GM12878 (cell line): ENCODE results near the gene MAP1A. TPM values are rescaled to one million over a fixed set of nuclear protein-coding genes. Genes with fewer than 3 reads are reported as not detected.

Experiments used
- BACH1 ChIP-seq: fragments of 450-650 bp; IDR thresholded peaks from 2 replicates; pipeline ENCODE4 v1.6.1; 2017; ENCODE audit warnings: mild to moderate bottlenecking, borderline replicate concordance
- BCL11A ChIP-seq: IDR thresholded peaks from 2 replicates; pipeline ENCODE4 v1.6.1; 2011; ENCODE audit warnings: low read depth, low read length
- BHLHE40 ChIP-seq, 2 experiments: fragments of 450-650 bp in 1 of 2; IDR thresholded peaks; 2 replicates each; pipeline ENCODE4 v1.6.1; 2011 to 2017; ENCODE audit warnings: low read depth in 2 of 2, borderline replicate concordance in 1 of 2, improper control_type of control experiment in 1 of 2, low read length in 1 of 2, mild to moderate bottlenecking in 1 of 2
- HDAC2 ChIP-seq: fragments of 200-600 bp; sonication (generic); IDR thresholded peaks from 2 replicates; pipeline ENCODE4 v1.6.1; 2017
- HDGF ChIP-seq: fragments of 450-650 bp; IDR thresholded peaks from 2 replicates; pipeline ENCODE4 v1.6.1; 2016; ENCODE audit warnings: antibody characterized with exemption
- LARP7 ChIP-seq: fragments of 450-650 bp; IDR thresholded peaks from 2 replicates; pipeline ENCODE4 v1.6.1; 2017; ENCODE audit warnings: mild to moderate bottlenecking
- NFXL1 ChIP-seq: fragments of 450-650 bp; IDR thresholded peaks from 2 replicates; pipeline ENCODE4 v1.6.1; 2017; ENCODE audit warnings: antibody characterized with exemption, mild to moderate bottlenecking, borderline replicate concordance
- NFYB ChIP-seq: IDR thresholded peaks from 2 replicates; pipeline ENCODE4 v1.6.1; 2011; ENCODE audit warnings: low read depth, mild to moderate bottlenecking, low read length, improper control_type of control experiment, moderate library complexity; ENCODE audit not compliant: insufficient read depth
- PAX8 ChIP-seq: fragments of 450-650 bp; IDR thresholded peaks from 2 replicates; pipeline ENCODE4 v1.6.1; 2017; ENCODE audit warnings: mild to moderate bottlenecking, moderate library complexity
- POLR2AphosphoS5 ChIP-seq: IDR thresholded peaks from 2 replicates; pipeline ENCODE4 v1.6.1; 2011; ENCODE audit warnings: mild to moderate bottlenecking, low read length, inconsistent platforms
- RBBP5 ChIP-seq: fragments of 200-600 bp; sonication (generic); conservative IDR thresholded peaks from 2 replicates; pipeline ENCODE4 v1.6.1; 2016
- RCOR1 ChIP-seq: conservative IDR thresholded peaks from 2 replicates; pipeline ENCODE4 v1.6.1; 2012; ENCODE audit warnings: low read depth, low read length, improper control_type of control experiment
- RFX5 ChIP-seq: IDR thresholded peaks from 2 replicates; pipeline ENCODE4 v1.6.1; 2011; ENCODE audit warnings: low read depth, low read length, improper control_type of control experiment
- SIN3A ChIP-seq: IDR thresholded peaks from 2 replicates; pipeline ENCODE4 v1.6.1; 2012; ENCODE audit warnings: low read depth, low read length, improper control_type of control experiment
- SMC3 ChIP-seq: IDR thresholded peaks from 2 replicates; pipeline ENCODE4 v1.6.1; 2011; ENCODE audit warnings: low read length, improper control_type of control experiment, borderline replicate concordance
- SPI1 ChIP-seq: IDR thresholded peaks from 2 replicates; pipeline ENCODE4 v1.6.1; 2011; ENCODE audit warnings: low read depth, mild to moderate bottlenecking, low read length, moderate library complexity, borderline replicate concordance; ENCODE audit not compliant: insufficient read depth
- TAF1 ChIP-seq: IDR thresholded peaks from 2 replicates; pipeline ENCODE4 v1.6.1; 2011; ENCODE audit warnings: mild to moderate bottlenecking, low read depth, low read length, borderline replicate concordance
- TCF12 ChIP-seq: IDR thresholded peaks from 2 replicates; pipeline ENCODE4 v1.6.1; 2011; ENCODE audit warnings: low read depth, mild to moderate bottlenecking, low read length
- TCF7 ChIP-seq: IDR thresholded peaks from 2 replicates; pipeline ENCODE4 v1.6.1; 2014; ENCODE audit warnings: antibody characterized with exemption, borderline replicate concordance
- polyA plus RNA-seq, 11 experiments: library from polyadenylated mRNA; depleted of rRNA in 4 of 11; unstranded in 6 of 11; stranded (reverse) in 5 of 11; fragments of >200 nt; fragmentation: Nextera tagmentation in 4 of 11; fragmentation: Illumina TruSeq in 1 of 11; extraction: Ambion mirVana in 4 of 11; extraction: Trizol in 1 of 11; gene quantifications; 1 replicate in 1 of 11; 2 replicates in 10 of 11; pipeline versions ENCODE4 v1.2.1 to v1.2.3, GENCODE V29; 2011 to 2016; ENCODE audit warnings: inconsistent platforms in 2 of 11, missing spikeins in 2 of 11, low read depth in 1 of 11
- total RNA-seq, 4 experiments: library from RNA; depleted of rRNA in 3 of 4; stranded (reverse); fragments of >200 nt in 3 of 4; fragmentation: Illumina TruSeq in 1 of 4; extraction: Trizol in 1 of 4; gene quantifications; 2 replicates each; pipeline versions ENCODE4 v1.2.1 to v1.2.3, GENCODE V29; 2013 to 2021
- TF ChIP-seq, protein P1 (sequence below): fragments of 450-650 bp; IDR thresholded peaks from 2 replicates; pipeline ENCODE4 v1.6.1; 2016; ENCODE audit warnings: mild to moderate bottlenecking, moderate library complexity, borderline replicate concordance
- TF ChIP-seq, protein P2 (sequence below): IDR thresholded peaks from 2 replicates; pipeline ENCODE4 v1.6.1; 2011; ENCODE audit warnings: mild to moderate bottlenecking, low read depth, low read length, moderate library complexity; ENCODE audit not compliant: insufficient replicate concordance
- TF ChIP-seq, protein P3 (sequence below): IDR thresholded peaks from 2 replicates; pipeline ENCODE4 v1.6.1; 2011; ENCODE audit warnings: low read depth, mild to moderate bottlenecking, low read length, moderate library complexity, borderline replicate concordance; ENCODE audit errors: extremely low read depth
- TF ChIP-seq, protein P4 (sequence below), 3 experiments: IDR thresholded peaks in 2 of 3; conservative IDR thresholded peaks in 1 of 3; 2 replicates each; pipeline ENCODE4 v1.5.1; 2011; ENCODE audit warnings: low read depth in 3 of 3, low read length in 3 of 3, mild to moderate bottlenecking in 3 of 3, control low read depth in 2 of 3, moderate library complexity in 2 of 3, inconsistent platforms in 1 of 3, mixed read lengths in 1 of 3; ENCODE audit not compliant: control insufficient read depth in 2 of 3, insufficient read depth in 1 of 3; ENCODE audit errors: extremely low read depth in 1 of 3

MAP1A gene
- total and polyA plus RNA-seq, 10 of the 15 experiments (the other 5 are each of a cell fraction or from before 2014, with no cell fraction given) = under 0.01 to 0.10 (median 0.05) TPM

DNA sequence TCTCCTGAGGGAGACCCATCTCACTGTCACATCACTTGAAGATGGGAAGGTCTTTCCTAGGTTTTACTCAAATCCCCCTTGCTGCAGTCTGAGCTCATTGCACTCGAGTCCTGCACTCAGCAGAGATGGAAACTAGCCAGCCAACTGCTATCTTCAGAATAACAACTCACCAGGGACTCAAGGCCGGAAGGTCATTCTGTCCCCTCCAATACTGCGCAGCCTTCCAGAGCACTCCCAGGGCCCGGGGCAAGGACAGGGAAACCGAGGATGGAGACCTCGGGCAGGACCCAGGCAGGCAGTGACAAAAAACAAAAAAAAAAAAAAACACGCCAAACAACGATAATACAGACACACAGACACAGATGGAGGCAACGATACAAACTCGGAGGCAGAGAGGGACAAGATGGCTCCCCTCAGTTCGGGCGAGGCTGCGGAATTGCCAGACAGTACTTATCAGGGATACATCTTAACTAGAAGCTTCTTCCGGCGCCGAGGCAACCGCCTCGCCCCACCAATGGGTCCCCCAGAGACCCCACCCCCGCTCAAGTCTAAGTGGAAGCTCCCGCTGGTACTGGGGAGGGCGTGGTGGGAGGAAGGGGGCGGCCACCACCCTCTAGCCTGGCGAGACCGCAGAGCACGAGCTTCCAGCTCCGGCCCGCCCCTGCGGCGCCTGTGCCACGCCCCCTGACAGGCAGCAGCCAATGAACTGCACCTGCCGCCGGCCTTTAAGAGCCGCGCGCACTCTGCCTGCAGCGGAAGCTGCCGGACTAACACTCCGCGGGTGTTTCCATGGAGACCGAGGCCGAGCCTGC lies 7.0 kb upstream of the MAP1A start (continued):
- TF ChIP-seq, protein P1, sequence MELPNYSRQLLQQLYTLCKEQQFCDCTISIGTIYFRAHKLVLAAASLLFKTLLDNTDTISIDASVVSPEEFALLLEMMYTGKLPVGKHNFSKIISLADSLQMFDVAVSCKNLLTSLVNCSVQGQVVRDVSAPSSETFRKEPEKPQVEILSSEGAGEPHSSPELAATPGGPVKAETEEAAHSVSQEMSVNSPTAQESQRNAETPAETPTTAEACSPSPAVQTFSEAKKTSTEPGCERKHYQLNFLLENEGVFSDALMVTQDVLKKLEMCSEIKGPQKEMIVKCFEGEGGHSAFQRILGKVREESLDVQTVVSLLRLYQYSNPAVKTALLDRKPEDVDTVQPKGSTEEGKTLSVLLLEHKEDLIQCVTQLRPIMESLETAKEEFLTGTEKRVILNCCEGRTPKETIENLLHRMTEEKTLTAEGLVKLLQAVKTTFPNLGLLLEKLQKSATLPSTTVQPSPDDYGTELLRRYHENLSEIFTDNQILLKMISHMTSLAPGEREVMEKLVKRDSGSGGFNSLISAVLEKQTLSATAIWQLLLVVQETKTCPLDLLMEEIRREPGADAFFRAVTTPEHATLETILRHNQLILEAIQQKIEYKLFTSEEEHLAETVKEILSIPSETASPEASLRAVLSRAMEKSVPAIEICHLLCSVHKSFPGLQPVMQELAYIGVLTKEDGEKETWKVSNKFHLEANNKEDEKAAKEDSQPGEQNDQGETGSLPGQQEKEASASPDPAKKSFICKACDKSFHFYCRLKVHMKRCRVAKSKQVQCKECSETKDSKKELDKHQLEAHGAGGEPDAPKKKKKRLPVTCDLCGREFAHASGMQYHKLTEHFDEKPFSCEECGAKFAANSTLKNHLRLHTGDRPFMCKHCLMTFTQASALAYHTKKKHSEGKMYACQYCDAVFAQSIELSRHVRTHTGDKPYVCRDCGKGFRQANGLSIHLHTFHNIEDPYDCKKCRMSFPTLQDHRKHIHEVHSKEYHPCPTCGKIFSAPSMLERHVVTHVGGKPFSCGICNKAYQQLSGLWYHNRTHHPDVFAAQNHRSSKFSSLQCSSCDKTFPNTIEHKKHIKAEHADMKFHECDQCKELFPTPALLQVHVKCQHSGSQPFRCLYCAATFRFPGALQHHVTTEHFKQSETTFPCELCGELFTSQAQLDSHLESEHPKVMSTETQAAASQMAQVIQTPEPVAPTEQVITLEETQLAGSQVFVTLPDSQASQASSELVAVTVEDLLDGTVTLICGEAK = peak; percentile 80; the same call in 1 of the 2 replicates
- TF ChIP-seq NFXL1 (no peak), BHLHE40 (IDR thresholded peaks at IDR 0.05; ENCODE audit: borderline replicate concordance in 1 of 2, low read depth in 2 of 2, low read length in 1 of 2) (peak; percentile 95 to 98), POLR2AphosphoS5 (peak; percentile 54; the same call in 1 of the 2 replicates), SPI1 (peak; percentile 27; the same call in 1 of the 2 replicates), LARP7 (no peak), TCF7 (no peak), NFYB (peak; percentile 97), TAF1 (peak; percentile 30; the same call in 1 of the 2 replicates), BCL11A (no peak), PAX8 (no peak), TCF12 (0 out of 2 replicates have a peak, but pooled peaks have one; percentile 13), HDGF (peak; percentile 63; the same call in 1 of the 2 replicates), SMC3 (no peak), RCOR1 (no peak), BACH1 (no peak), RBBP5 (no peak), SIN3A (peak; percentile 92; the same call in 1 of the 2 replicates), RFX5 (peak; percentile 42; the same call in 1 of the 2 replicates), HDAC2 (no peak)
- TF ChIP-seq, protein P2, sequence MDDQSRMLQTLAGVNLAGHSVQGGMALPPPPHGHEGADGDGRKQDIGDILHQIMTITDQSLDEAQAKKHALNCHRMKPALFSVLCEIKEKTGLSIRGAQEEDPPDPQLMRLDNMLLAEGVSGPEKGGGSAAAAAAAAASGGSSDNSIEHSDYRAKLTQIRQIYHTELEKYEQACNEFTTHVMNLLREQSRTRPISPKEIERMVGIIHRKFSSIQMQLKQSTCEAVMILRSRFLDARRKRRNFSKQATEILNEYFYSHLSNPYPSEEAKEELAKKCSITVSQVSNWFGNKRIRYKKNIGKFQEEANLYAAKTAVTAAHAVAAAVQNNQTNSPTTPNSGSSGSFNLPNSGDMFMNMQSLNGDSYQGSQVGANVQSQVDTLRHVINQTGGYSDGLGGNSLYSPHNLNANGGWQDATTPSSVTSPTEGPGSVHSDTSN = peak; percentile 59
- TF ChIP-seq, protein P3, sequence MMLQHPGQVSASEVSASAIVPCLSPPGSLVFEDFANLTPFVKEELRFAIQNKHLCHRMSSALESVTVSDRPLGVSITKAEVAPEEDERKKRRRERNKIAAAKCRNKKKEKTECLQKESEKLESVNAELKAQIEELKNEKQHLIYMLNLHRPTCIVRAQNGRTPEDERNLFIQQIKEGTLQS = no peak
- TF ChIP-seq, protein P4, sequence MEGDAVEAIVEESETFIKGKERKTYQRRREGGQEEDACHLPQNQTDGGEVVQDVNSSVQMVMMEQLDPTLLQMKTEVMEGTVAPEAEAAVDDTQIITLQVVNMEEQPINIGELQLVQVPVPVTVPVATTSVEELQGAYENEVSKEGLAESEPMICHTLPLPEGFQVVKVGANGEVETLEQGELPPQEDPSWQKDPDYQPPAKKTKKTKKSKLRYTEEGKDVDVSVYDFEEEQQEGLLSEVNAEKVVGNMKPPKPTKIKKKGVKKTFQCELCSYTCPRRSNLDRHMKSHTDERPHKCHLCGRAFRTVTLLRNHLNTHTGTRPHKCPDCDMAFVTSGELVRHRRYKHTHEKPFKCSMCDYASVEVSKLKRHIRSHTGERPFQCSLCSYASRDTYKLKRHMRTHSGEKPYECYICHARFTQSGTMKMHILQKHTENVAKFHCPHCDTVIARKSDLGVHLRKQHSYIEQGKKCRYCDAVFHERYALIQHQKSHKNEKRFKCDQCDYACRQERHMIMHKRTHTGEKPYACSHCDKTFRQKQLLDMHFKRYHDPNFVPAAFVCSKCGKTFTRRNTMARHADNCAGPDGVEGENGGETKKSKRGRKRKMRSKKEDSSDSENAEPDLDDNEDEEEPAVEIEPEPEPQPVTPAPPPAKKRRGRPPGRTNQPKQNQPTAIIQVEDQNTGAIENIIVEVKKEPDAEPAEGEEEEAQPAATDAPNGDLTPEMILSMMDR (IDR thresholded peaks at IDR 0.05 in 2 of 3, conservative IDR thresholded peaks at IDR 0.05 in 1 of 3; ENCODE audit: control insufficient read depth in 2 of 3, extremely low read depth in 1 of 3, insufficient read depth in 1 of 3, low read depth in 3 of 3, low read length in 3 of 3) = 0 out of 6 replicates have a peak, but pooled peaks of 1 of the 3 experiments have one; percentile 21
